Stimulated activated naive B cell treated with anti-CD40 and anti-IgM and Interleukin-4, amounts not matched to agents 10 μg/mL and 1 μg/mL and 100 μg/mL, for 72 hours (primary cell): ENCODE measurements around the gene TSLP.

ENCODE experiments used
- ATAC-seq, 2 donors: fragments of 150-1000 bp; cut with Tn5 transposase; replicated peaks; 2 replicates each; pipeline ENCODE4 v1.10.0; 2021; ENCODE audit warnings: moderate library complexity in 1 of 2
- DNase-seq: peaks from one replicate; pipeline ENCODE4 v3.0.0; 2021
- H3K27ac Mint-ChIP-seq: one replicate; pipeline ENCODE4 v1.8.0; 2022; ENCODE audit warnings: mild to moderate bottlenecking, mixed read lengths
- H3K27me3 Mint-ChIP-seq, 2 donors: one replicate each; pipeline ENCODE4 v1.8.0; 2022; ENCODE audit warnings: mixed read lengths in 2 of 2
- H3K36me3 Mint-ChIP-seq, 2 donors: one replicate each; pipeline ENCODE4 v1.8.0; 2022; ENCODE audit warnings: mixed read lengths in 2 of 2, mild to moderate bottlenecking in 1 of 2
- H3K4me1 Mint-ChIP-seq, 2 donors: one replicate each; pipeline ENCODE4 v1.8.0; 2022; ENCODE audit warnings: mixed read lengths in 2 of 2, mild to moderate bottlenecking in 1 of 2
- H3K4me3 Mint-ChIP-seq, 2 donors: one replicate each; pipeline ENCODE4 v1.8.0; 2022; ENCODE audit warnings: mild to moderate bottlenecking in 2 of 2, mixed read lengths in 2 of 2, moderate library complexity in 1 of 2
- H3K9me3 Mint-ChIP-seq, 2 donors: one replicate each; pipeline ENCODE4 v1.8.0; 2022; ENCODE audit warnings: mixed read lengths in 2 of 2, mild to moderate bottlenecking in 1 of 2

TSLP gene

DNA sequence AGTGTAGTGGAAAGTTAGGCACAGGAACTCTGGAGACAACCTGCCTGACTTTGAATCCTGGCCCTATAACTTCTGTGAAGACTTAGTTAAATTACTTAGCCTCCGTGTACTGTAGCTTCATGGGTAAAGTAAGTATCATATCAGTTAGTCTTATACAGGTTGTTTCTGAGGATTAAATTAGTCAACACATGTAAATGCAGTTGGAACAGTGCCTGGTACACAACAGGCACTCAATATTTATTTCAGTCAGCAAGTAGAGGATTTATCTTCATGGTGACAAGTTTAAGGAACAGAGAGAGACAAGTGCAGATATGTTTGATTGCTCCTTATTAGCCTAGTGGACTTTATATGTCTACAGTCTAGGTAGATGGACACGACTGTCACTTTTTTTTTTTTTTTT lies 2.7 kb downstream of the TSLP start:
- Mint-ChIP-seq H3K36me3 (no peaks in the 10 kb centered on the region), H3K27me3 (peaks cover 72 to 81% of the 10 kb centered on the region in 2 donors), H3K4me1 (peaks cover 12 to 27% of the 10 kb centered on the region in 2 donors), H3K4me3 (no peak overlapping the region), H3K27ac (no peak overlapping the region), H3K9me3 (no peaks in the 10 kb centered on the region)
- DNase-seq (no peak), ATAC-seq (no peak)

GRCh38 chr5:111075520-111075919 lies 4.0 kb downstream of the TSLP start:
- H3K4me1 Mint-ChIP-seq: peaks cover 11 to 24% of the 10 kb centered on the region in 2 donors
- no peaks in the 10 kb centered on the region for H3K36me3 Mint-ChIP-seq
- H3K9me3 Mint-ChIP-seq: no peaks in the 10 kb centered on the region
- peaks cover 59 to 68% of the 10 kb centered on the region in 2 donors for H3K27me3 Mint-ChIP-seq
- no peak for DNase-seq
- H3K4me3 Mint-ChIP-seq: no peak overlapping the region
- no peak for ATAC-seq
- H3K27ac Mint-ChIP-seq: no peak overlapping the region

GRCh38 chr5:111076091-111076490 lies 4.6 kb downstream of the TSLP start:
- no peaks in the 10 kb centered on the region for H3K9me3 Mint-ChIP-seq
- no peak overlapping the region for H3K4me3 Mint-ChIP-seq
- ATAC-seq: no peak
- peaks cover 7 to 19% of the 10 kb centered on the region in 2 donors for H3K4me1 Mint-ChIP-seq
- peaks cover 53 to 63% of the 10 kb centered on the region in 2 donors for H3K27me3 Mint-ChIP-seq
- no peak overlapping the region for H3K27ac Mint-ChIP-seq
- H3K36me3 Mint-ChIP-seq: no peaks in the 10 kb centered on the region
- no peak for DNase-seq

DNA sequence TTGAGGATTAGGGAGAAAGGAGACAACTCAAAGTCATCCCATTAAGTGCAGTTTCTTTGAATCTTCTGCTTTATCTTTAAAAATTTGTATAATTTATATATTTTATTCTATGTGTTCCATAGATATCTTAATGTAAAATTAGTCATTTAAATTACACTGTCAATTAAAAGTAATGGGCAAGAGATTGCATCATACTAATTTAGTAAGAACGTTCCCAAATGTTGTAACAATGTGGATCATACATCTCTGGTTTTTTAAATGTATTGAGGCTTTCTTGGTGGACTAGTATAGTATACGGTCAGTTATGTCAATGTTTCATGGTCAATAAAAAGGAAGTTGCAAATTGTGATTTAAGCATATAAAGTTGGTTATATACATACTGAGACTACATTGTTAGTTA lies 6.2 kb downstream of the TSLP start:
- DNase-seq: no peak

GRCh38 chr5:111079846-111080245 lies 8.3 kb downstream of the TSLP start:
- no peak for DNase-seq
- no peaks in the 10 kb centered on the region for H3K4me1 Mint-ChIP-seq
- H3K4me3 Mint-ChIP-seq: no peak overlapping the region
- H3K36me3 Mint-ChIP-seq: no peaks in the 10 kb centered on the region
- H3K27ac Mint-ChIP-seq: no peak overlapping the region
- H3K27me3 Mint-ChIP-seq: peaks cover 30 to 42% of the 10 kb centered on the region in 2 donors
- no peak for ATAC-seq
- peaks cover 0 to 5% of the 10 kb centered on the region in 2 donors for H3K9me3 Mint-ChIP-seq

More for the DNA sequence above, 6.2 kb downstream of the TSLP start:
- Mint-ChIP-seq H3K4me1 (peaks cover 7 to 10% of the 10 kb centered on the region in 2 donors), H3K9me3 (peaks cover 0 to 3% of the 10 kb centered on the region in 2 donors), H3K27ac (no peak overlapping the region), H3K27me3 (peaks cover 44 to 60% of the 10 kb centered on the region in 2 donors), H3K36me3 (no peaks in the 10 kb centered on the region), H3K4me3 (no peak overlapping the region)
- ATAC-seq: no peak

GRCh38 chr5:111083323-111083722 lies 11.8 kb downstream of the TSLP start:
- ATAC-seq (no peak), DNase-seq (no peak)
- Mint-ChIP-seq H3K4me3 (no peak overlapping the region), H3K27ac (no peak overlapping the region), H3K36me3 (no peaks in the 10 kb centered on the region), H3K27me3 (peaks cover 13 to 22% of the 10 kb centered on the region in 2 donors), H3K9me3 (peaks cover 0 to 5% of the 10 kb centered on the region in 2 donors), H3K4me1 (no peaks in the 10 kb centered on the region)

- Mint-ChIP-seq H3K27me3 (peaks cover 6 to 8% of the 10 kb centered on the region in 2 donors), H3K36me3 (peaks cover 12 to 21% of the 10 kb centered on the region in 2 donors), H3K27ac (peak within 1 kb of the TSS; percentile 97), H3K9me3 (peaks cover 2 to 3% of the 10 kb centered on the region in 2 donors), H3K4me3 (peak within 1 kb of the TSS; percentile 92 to 96), H3K4me1 (peaks cover 17 to 43% of the 10 kb centered on the region in 2 donors)
- DNase-seq (peak; percentile 87), ATAC-seq (peak; percentile 89 to 93)
These were observed 20.7 kb downstream of the TSLP start, which contains the start of gene WDR36 for GRCh38 chr5:111092062-111092853. WDR36 (plus strand) TSS chr5:111092348; CDS start chr5:111092457, 109 bp downstream.

GRCh38 chr5:111095982-111096381 lies 24.5 kb downstream of the TSLP start:
- peaks cover 23 to 50% of the 10 kb centered on the region in 2 donors for H3K4me1 Mint-ChIP-seq
- H3K4me3 Mint-ChIP-seq: no peak overlapping the region
- no peak overlapping the region for H3K27ac Mint-ChIP-seq
- no peak for DNase-seq
- ATAC-seq: no peak
- no peaks in the 10 kb centered on the region for H3K27me3 Mint-ChIP-seq
- peaks cover 2 to 3% of the 10 kb centered on the region in 2 donors for H3K9me3 Mint-ChIP-seq
- peaks cover 18 to 29% of the 10 kb centered on the region in 2 donors for H3K36me3 Mint-ChIP-seq

- H3K4me3 Mint-ChIP-seq: no peak overlapping the region
- DNase-seq (no peak), ATAC-seq (no peak)
- H3K36me3 Mint-ChIP-seq: peaks cover 22 to 34% of the 10 kb centered on the region in 2 donors
- peaks cover 10 to 27% of the 10 kb centered on the region in 2 donors for H3K4me1 Mint-ChIP-seq
- H3K27me3 Mint-ChIP-seq: no peaks in the 10 kb centered on the region
- no peak overlapping the region for H3K27ac Mint-ChIP-seq
- no peaks in the 10 kb centered on the region for H3K9me3 Mint-ChIP-seq
These were observed 27.7 kb downstream of the TSLP start for GRCh38 chr5:111099058-111099778.

GRCh38 chr5:111106320-111106948 lies 34.9 kb downstream of the TSLP start:
- no peaks in the 10 kb centered on the region for H3K4me1 Mint-ChIP-seq
- no peak for DNase-seq
- no peak overlapping the region for H3K27ac Mint-ChIP-seq
- no peak for ATAC-seq
- no peak overlapping the region for H3K4me3 Mint-ChIP-seq
- H3K36me3 Mint-ChIP-seq: peaks cover 27 to 36% of the 10 kb centered on the region in 2 donors
- no peaks in the 10 kb centered on the region for H3K27me3 Mint-ChIP-seq
- no peaks in the 10 kb centered on the region for H3K9me3 Mint-ChIP-seq

DNA sequence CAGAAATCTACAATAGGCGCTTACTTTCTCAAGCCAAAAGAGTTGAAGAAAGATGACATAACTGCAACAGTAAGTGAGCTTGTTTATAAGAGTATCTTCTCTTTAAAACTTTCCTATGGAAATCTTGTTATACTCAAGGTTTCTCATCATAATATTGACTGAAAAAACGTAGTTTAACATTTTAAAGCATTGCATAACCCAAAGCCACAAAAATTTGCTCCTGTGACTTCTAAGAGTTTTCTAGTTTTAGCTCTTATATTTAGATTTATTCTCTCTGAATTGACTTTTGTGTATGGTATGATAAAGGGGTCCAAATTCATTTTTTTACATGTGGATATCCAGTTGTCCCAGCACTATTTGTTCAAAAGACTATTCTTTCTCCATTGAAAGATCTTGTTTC lies 35.9 kb downstream of the TSLP start:
- no peak overlapping the region for H3K27ac Mint-ChIP-seq
- H3K27me3 Mint-ChIP-seq: no peaks in the 10 kb centered on the region
- no peaks in the 10 kb centered on the region for H3K9me3 Mint-ChIP-seq
- no peak overlapping the region for H3K4me3 Mint-ChIP-seq
- DNase-seq: no peak
- H3K36me3 Mint-ChIP-seq: peaks cover 30 to 41% of the 10 kb centered on the region in 2 donors
- ATAC-seq: no peak
- H3K4me1 Mint-ChIP-seq: no peaks in the 10 kb centered on the region

GRCh38 chr5:111111956-111112355 lies 40.4 kb downstream of the TSLP start:
- Mint-ChIP-seq H3K27me3 (no peaks in the 10 kb centered on the region), H3K9me3 (no peaks in the 10 kb centered on the region), H3K4me1 (peaks cover 8 to 24% of the 10 kb centered on the region in 2 donors), H3K36me3 (peaks cover 24 to 29% of the 10 kb centered on the region in 2 donors), H3K4me3 (no peak overlapping the region), H3K27ac (no peak overlapping the region)
- ATAC-seq (no peak), DNase-seq (no peak)

GRCh38 chr5:111113678-111114077 lies 42.2 kb downstream of the TSLP start:
- Mint-ChIP-seq H3K36me3 (peaks cover 20 to 31% of the 10 kb centered on the region in 2 donors), H3K4me3 (no peak overlapping the region), H3K9me3 (no peaks in the 10 kb centered on the region), H3K27me3 (no peaks in the 10 kb centered on the region), H3K4me1 (peaks cover 17 to 28% of the 10 kb centered on the region in 2 donors), H3K27ac (no peak overlapping the region)
- DNase-seq (no peak), ATAC-seq (no peak)

DNA sequence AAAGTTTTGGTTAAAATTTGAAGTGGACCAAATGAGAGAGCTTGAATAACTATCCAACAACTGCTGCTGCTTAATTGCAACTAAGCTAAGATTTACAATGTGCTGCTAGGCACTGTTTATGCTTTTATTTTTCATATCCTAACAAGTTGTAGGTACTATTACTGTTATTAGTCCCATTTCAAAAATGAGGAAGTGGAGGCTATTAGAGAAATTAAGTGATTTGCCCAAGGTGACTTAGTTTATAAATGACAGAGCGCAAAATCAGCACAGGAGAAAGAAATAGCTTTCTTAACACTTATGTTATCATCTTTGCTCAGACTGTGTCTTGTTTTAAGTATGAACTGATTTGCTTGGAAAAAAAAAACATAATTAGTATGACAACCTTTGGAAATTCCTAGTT lies 43.7 kb downstream of the TSLP start:
- peaks cover 23 to 39% of the 10 kb centered on the region in 2 donors for H3K36me3 Mint-ChIP-seq
- no peak for ATAC-seq

More for the DNA sequence above, 43.7 kb downstream of the TSLP start:
- Mint-ChIP-seq H3K9me3 (no peaks in the 10 kb centered on the region), H3K4me3 (no peak overlapping the region), H3K27ac (no peak overlapping the region), H3K27me3 (no peaks in the 10 kb centered on the region), H3K4me1 (peaks cover 19 to 28% of the 10 kb centered on the region in 2 donors)
- DNase-seq: no peak
